ENCODE measurements around the gene TSPAN2. TPM values are rescaled to one million over a fixed set of nuclear protein-coding genes. Genes with fewer than 3 reads are reported as not detected.
A peak's percentile ranks its signal among the peaks of the same experiment; 100 is the strongest.

The TSPAN2 gene
- total RNA-seq, 4 donors from 2014 or later, result 10.8 to 16.4 (median 11.7) TPM

GRCh38 chr1:115112496-115113375 lies 23.4 kb upstream of the TSPAN2 start:
- H3K27me3 ChIP-seq, result no peaks in the 10 kb centered on the region
- DNase-seq, result peak; percentile 38
- intact Hi-C loops (cut with DNase I; ENCODE audit: low total_unique reads), result loop anchor here (2.0 to 10.0 kb wide), 2 partner anchors 68 to 134 kb away; no protein-coding TSS in a partner anchor
- TF ChIP-seq POLR2A (IDR thresholded peaks at IDR 0.05) (no peak), POLR2AphosphoS5 (IDR thresholded peaks at IDR 0.05) (no peak), EP300 (IDR thresholded peaks at IDR 0.05; ENCODE audit: low read depth) (no peak)
- TF ChIP-seq, protein P1, sequence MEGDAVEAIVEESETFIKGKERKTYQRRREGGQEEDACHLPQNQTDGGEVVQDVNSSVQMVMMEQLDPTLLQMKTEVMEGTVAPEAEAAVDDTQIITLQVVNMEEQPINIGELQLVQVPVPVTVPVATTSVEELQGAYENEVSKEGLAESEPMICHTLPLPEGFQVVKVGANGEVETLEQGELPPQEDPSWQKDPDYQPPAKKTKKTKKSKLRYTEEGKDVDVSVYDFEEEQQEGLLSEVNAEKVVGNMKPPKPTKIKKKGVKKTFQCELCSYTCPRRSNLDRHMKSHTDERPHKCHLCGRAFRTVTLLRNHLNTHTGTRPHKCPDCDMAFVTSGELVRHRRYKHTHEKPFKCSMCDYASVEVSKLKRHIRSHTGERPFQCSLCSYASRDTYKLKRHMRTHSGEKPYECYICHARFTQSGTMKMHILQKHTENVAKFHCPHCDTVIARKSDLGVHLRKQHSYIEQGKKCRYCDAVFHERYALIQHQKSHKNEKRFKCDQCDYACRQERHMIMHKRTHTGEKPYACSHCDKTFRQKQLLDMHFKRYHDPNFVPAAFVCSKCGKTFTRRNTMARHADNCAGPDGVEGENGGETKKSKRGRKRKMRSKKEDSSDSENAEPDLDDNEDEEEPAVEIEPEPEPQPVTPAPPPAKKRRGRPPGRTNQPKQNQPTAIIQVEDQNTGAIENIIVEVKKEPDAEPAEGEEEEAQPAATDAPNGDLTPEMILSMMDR (IDR thresholded peaks at IDR 0.05), result peak; percentile 87 to 96 (median 95)
- H3K4me1 ChIP-seq, result peaks cover 0 to 9% (median 0%) of the 10 kb centered on the region in 4 donors
- no peaks in the 10 kb centered on the region for H3K36me3 ChIP-seq
- H3K9me3 ChIP-seq, result no peaks in the 10 kb centered on the region
- no peak overlapping the region for H3K4me3 ChIP-seq
- no peak overlapping the region for H3K27ac ChIP-seq
- 28 to 30% methylated on average over 3 to 18 of the region's 18 CpGs for WGBS, 2 donors (ENCODE audit: low coverage in 1 of 2)
- in situ Hi-C loops (cut with MboI; ENCODE audit: low pct_ligation_motif_present in 1 of 4, low pct_unique_long_range_greater_than_20kb in 1 of 4, low sequenced_read_pairs in 3 of 4), result loop anchor here in 3 of 4 donors (5.0 kb wide), 2 partner anchors 130 to 135 kb away; no protein-coding TSS in a partner anchor

GRCh38 chr1:115107516-115108260 lies 18.4 kb upstream of the TSPAN2 start:
- intact Hi-C loops (cut with DNase I; ENCODE audit: low total_unique reads) (no loop called here), in situ Hi-C loops (cut with MboI; ENCODE audit: low pct_ligation_motif_present in 1 of 4, low pct_unique_long_range_greater_than_20kb in 1 of 4, low sequenced_read_pairs in 3 of 4) (no loop called here)
- H3K4me1 ChIP-seq, result peaks cover 0 to 9% (median 0%) of the 10 kb centered on the region in 4 donors
- no peak for TF ChIP-seq POLR2AphosphoS5 (IDR thresholded peaks at IDR 0.05)
- TF ChIP-seq, protein P1 (IDR thresholded peaks at IDR 0.05), result no peak
- TF ChIP-seq POLR2A (IDR thresholded peaks at IDR 0.05), result no peak
- no peak for TF ChIP-seq EP300 (IDR thresholded peaks at IDR 0.05; ENCODE audit: low read depth)
- 71 to 80% methylated on average over 5 of the region's 5 CpGs for WGBS, 2 donors (ENCODE audit: low coverage in 1 of 2)
- no peak overlapping the region for H3K4me3 ChIP-seq
- H3K36me3 ChIP-seq, result no peaks in the 10 kb centered on the region
- no peak overlapping the region for H3K27ac ChIP-seq
- no peaks in the 10 kb centered on the region for H3K9me3 ChIP-seq
- no peak for DNase-seq
- no peaks in the 10 kb centered on the region for H3K27me3 ChIP-seq

GRCh38 chr1:115105831-115106230 lies 16.5 kb upstream of the TSPAN2 start:
- Histone ChIP-seq H3K9me3 (no peaks in the 10 kb centered on the region), H3K4me1 (peaks cover 0 to 7% (median 0%) of the 10 kb centered on the region in 4 donors), H3K36me3 (no peaks in the 10 kb centered on the region), H3K27ac (no peak overlapping the region), H3K4me3 (no peak overlapping the region), H3K27me3 (no peaks in the 10 kb centered on the region)
- no peak for DNase-seq
- intact Hi-C loops (cut with DNase I; ENCODE audit: low total_unique reads) (no loop called here), in situ Hi-C loops (cut with MboI; ENCODE audit: low pct_ligation_motif_present in 1 of 4, low pct_unique_long_range_greater_than_20kb in 1 of 4, low sequenced_read_pairs in 3 of 4) (no loop called here)
- TF ChIP-seq EP300 (IDR thresholded peaks at IDR 0.05; ENCODE audit: low read depth) (no peak), POLR2A (IDR thresholded peaks at IDR 0.05) (no peak), POLR2AphosphoS5 (IDR thresholded peaks at IDR 0.05) (no peak)
- TF ChIP-seq, protein P1 (IDR thresholded peaks at IDR 0.05), result no peak
- WGBS, 2 donors (ENCODE audit: low coverage in 1 of 2), result 80 to 84% methylated on average over 3 of the region's 3 CpGs

DNA sequence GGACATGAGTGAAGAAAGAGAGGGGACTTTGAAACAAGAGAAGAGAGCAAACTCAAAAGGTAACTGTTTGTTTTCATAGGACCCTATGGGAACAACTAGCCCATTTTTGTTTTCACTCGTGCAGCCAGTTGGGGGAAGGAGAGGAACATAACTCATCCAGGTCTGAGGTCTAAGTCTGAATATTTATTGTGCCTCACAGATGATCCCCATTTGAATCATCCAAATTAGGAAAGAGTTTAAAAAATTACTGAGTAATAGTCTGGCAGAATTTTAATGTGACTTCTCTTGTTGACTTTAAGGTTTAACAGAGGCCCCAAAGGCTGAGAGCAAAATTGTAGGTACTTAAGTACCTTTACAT lies 10.4 kb upstream of the TSPAN2 start:
- TF ChIP-seq, protein P1 (IDR thresholded peaks at IDR 0.05), result no peak
- TF ChIP-seq POLR2AphosphoS5 (IDR thresholded peaks at IDR 0.05) (no peak), POLR2A (IDR thresholded peaks at IDR 0.05) (no peak), EP300 (IDR thresholded peaks at IDR 0.05; ENCODE audit: low read depth) (no peak)
- Histone ChIP-seq H3K4me1 (peaks cover 0 to 22% (median 13%) of the 10 kb centered on the region in 4 donors), H3K4me3 (peak overlapping the region in 3 of 4 donors; percentile 34 to 48 (median 34)), H3K27me3 (no peaks in the 10 kb centered on the region), H3K9me3 (no peaks in the 10 kb centered on the region), H3K27ac (peak overlapping the region; percentile 83 to 88 (median 87)), H3K36me3 (no peaks in the 10 kb centered on the region)
- in situ Hi-C loops (cut with MboI; ENCODE audit: low pct_ligation_motif_present in 1 of 4, low pct_unique_long_range_greater_than_20kb in 1 of 4, low sequenced_read_pairs in 3 of 4) (no loop called here), intact Hi-C loops (cut with DNase I; ENCODE audit: low total_unique reads) (no loop called here)
- no peak for DNase-seq
- WGBS, 2 donors (ENCODE audit: low coverage in 1 of 2), result 0% methylated on average over 1 of the region's 1 CpG
